ENCODE data around the gene MAP3K5. TPM values are rescaled to one million over a fixed set of nuclear protein-coding genes. Genes with fewer than 3 reads are reported as not detected.

The MAP3K5 gene
- total RNA-seq, 1 experiment from 2014 or later: 8.1 TPM

DNA sequence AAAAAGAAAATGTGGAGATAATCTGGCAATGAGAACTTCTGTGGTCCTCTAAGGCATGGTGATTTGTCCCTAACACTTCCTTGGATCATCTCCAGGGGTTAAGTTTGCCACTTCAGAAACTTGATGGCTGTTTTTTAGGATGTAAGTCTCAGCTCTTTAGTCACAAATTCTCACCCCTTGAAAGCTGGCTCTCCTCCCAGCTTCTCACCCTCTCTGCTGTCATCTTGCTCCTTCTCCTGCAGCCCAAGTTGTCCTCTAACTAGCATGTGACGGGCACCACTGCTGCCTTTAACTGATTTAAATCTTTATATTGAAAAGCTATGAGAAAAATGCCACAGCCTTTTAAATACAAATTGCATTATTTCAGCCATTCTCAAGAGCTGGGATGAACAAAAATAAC, 107.8 kb downstream of the MAP3K5 start:
- ChIA-PET POLR2A (interaction anchor here (0.6 kb wide), 1 partner anchor 1657 kb away, joined by 10 read pairs; no protein-coding TSS in a partner anchor), CTCF (no interaction called here)
- no peaks in the 10 kb centered on the region for H3K27me3 ChIP-seq (ENCODE audit: control insufficient read depth, insufficient read depth, low read length)
- TF ChIP-seq, protein P1, sequence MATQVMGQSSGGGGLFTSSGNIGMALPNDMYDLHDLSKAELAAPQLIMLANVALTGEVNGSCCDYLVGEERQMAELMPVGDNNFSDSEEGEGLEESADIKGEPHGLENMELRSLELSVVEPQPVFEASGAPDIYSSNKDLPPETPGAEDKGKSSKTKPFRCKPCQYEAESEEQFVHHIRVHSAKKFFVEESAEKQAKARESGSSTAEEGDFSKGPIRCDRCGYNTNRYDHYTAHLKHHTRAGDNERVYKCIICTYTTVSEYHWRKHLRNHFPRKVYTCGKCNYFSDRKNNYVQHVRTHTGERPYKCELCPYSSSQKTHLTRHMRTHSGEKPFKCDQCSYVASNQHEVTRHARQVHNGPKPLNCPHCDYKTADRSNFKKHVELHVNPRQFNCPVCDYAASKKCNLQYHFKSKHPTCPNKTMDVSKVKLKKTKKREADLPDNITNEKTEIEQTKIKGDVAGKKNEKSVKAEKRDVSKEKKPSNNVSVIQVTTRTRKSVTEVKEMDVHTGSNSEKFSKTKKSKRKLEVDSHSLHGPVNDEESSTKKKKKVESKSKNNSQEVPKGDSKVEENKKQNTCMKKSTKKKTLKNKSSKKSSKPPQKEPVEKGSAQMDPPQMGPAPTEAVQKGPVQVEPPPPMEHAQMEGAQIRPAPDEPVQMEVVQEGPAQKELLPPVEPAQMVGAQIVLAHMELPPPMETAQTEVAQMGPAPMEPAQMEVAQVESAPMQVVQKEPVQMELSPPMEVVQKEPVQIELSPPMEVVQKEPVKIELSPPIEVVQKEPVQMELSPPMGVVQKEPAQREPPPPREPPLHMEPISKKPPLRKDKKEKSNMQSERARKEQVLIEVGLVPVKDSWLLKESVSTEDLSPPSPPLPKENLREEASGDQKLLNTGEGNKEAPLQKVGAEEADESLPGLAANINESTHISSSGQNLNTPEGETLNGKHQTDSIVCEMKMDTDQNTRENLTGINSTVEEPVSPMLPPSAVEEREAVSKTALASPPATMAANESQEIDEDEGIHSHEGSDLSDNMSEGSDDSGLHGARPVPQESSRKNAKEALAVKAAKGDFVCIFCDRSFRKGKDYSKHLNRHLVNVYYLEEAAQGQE (IDR thresholded peaks at IDR 0.05; ENCODE audit: insufficient read depth in 1 of 2, low read depth in 2 of 2, low read length in 1 of 2): no peak
- TF ChIP-seq POLR2AphosphoS5 (IDR thresholded peaks at IDR 0.05; ENCODE audit: low read depth, low read length) (no peak), SIN3A (IDR thresholded peaks at IDR 0.05; ENCODE audit: borderline replicate concordance, insufficient read depth, low read depth, low read length) (no peak)
- intact Hi-C loops (cut with micrococcal nuclease; ENCODE audit: unreplicated experiment) (no loop called here), in situ Hi-C loops (cut with HindIII; ENCODE audit: low pct_unique_long_range_greater_than_20kb, low sequenced_read_pairs) (no loop called here)
- no peaks in the 10 kb centered on the region for H3K4me1 ChIP-seq (ENCODE audit: control insufficient read depth, insufficient read depth, low read length)
- H3K36me3 ChIP-seq (ENCODE audit: control insufficient read depth, insufficient read depth, low read length): no peaks in the 10 kb centered on the region
- ATAC-seq (no peak), DNase-seq (ENCODE audit: low read depth, low spot score) (no peak)
- H3K4me3 ChIP-seq (ENCODE audit: low read depth in 2 of 2, low read length in 2 of 2): no peak overlapping the region
- H3K27ac ChIP-seq (ENCODE audit: low read length): no peak overlapping the region
- H3K9me3 ChIP-seq (ENCODE audit: control insufficient read depth, insufficient read depth, low read depth, low read length): no peaks in the 10 kb centered on the region
- BruUV-seq (replicated peaks): no TSS peak

DNA sequence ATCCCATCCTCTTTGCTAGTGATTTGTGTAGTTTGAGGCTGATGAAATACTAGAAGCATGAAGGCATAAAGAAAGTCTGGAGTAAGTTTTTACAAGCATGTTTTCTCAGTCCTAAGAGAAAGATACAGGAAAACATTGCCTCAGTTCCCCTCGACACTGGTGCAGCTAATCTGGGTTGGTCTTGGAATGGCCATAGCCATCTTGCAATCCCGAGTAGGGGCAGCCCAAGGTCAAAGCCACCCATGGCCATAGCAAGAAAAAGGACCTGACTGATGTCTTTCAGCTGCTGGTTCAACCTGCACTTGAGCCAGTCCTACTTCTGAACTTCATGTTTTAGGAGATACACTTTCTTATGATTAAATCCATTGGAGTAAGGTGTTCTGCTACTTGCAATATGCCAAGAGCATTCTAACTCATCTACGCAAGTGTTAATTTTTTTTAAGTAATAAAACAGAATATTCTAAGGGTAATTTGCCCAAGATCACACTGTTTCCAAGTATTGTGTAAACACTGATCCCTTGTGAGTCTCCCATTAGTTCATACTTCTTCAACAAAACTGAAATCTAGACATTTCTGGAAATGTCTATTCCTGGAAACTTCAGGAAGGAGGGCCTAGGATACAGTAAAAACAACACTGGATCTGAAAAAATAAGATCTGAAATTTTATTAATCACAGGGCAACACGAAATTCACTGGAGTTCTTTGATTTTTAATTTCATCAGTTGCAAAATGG, 108.9 kb downstream of the MAP3K5 start:
- no peaks in the 10 kb centered on the region for H3K9me3 ChIP-seq (ENCODE audit: control insufficient read depth, insufficient read depth, low read depth, low read length)
- no peak overlapping the region for H3K27ac ChIP-seq (ENCODE audit: low read length)
- H3K4me1 ChIP-seq (ENCODE audit: control insufficient read depth, insufficient read depth, low read length): no peaks in the 10 kb centered on the region
- no peak for ATAC-seq
- ChIA-PET POLR2A (no interaction called here), CTCF (no interaction called here)
- intact Hi-C loops (cut with micrococcal nuclease; ENCODE audit: unreplicated experiment) (no loop called here), in situ Hi-C loops (cut with HindIII; ENCODE audit: low pct_unique_long_range_greater_than_20kb, low sequenced_read_pairs) (no loop called here)
- no peak overlapping the region for H3K4me3 ChIP-seq (ENCODE audit: low read depth in 2 of 2, low read length in 2 of 2)
- TF ChIP-seq TCF7L2 (IDR thresholded peaks at IDR 0.05; ENCODE audit: low read depth, low read length) (no peak), POLR2AphosphoS5 (IDR thresholded peaks at IDR 0.05; ENCODE audit: low read depth, low read length) (no peak), SIN3A (IDR thresholded peaks at IDR 0.05; ENCODE audit: borderline replicate concordance, insufficient read depth, low read depth, low read length) (no peak)
- TF ChIP-seq, protein P2, sequence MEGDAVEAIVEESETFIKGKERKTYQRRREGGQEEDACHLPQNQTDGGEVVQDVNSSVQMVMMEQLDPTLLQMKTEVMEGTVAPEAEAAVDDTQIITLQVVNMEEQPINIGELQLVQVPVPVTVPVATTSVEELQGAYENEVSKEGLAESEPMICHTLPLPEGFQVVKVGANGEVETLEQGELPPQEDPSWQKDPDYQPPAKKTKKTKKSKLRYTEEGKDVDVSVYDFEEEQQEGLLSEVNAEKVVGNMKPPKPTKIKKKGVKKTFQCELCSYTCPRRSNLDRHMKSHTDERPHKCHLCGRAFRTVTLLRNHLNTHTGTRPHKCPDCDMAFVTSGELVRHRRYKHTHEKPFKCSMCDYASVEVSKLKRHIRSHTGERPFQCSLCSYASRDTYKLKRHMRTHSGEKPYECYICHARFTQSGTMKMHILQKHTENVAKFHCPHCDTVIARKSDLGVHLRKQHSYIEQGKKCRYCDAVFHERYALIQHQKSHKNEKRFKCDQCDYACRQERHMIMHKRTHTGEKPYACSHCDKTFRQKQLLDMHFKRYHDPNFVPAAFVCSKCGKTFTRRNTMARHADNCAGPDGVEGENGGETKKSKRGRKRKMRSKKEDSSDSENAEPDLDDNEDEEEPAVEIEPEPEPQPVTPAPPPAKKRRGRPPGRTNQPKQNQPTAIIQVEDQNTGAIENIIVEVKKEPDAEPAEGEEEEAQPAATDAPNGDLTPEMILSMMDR (IDR thresholded peaks at IDR 0.05): no peak
- TF ChIP-seq, protein P1 (IDR thresholded peaks at IDR 0.05; ENCODE audit: insufficient read depth in 1 of 2, low read depth in 2 of 2, low read length in 1 of 2): no peak
- no peaks in the 10 kb centered on the region for H3K36me3 ChIP-seq (ENCODE audit: control insufficient read depth, insufficient read depth, low read length)
- H3K27me3 ChIP-seq (ENCODE audit: control insufficient read depth, insufficient read depth, low read length): no peaks in the 10 kb centered on the region
- no TSS peak for BruUV-seq (replicated peaks)
- DNase-seq (ENCODE audit: low read depth, low spot score): no peak

All from Panc1 (cell line).